ENCODE measurements around the gene PDIA6. TPM values are rescaled to one million over a fixed set of nuclear protein-coding genes. Genes with fewer than 3 reads are reported as not detected.
A peak's percentile ranks its signal among the peaks of the same experiment; 100 is the strongest.

The PDIA6 gene
- total and polyA plus RNA-seq, 2 of the 4 experiments (the other 2 are of a cell fraction), result 204 to 349 TPM

GRCh38 chr2:10832203-10832936 is 19.8 kb upstream of the PDIA6 start:
- Histone ChIP-seq H3K9ac (ENCODE audit: low read depth, low read length) (no peak overlapping the region), H3K14ac (replicated peaks; ENCODE audit: low read depth, low read length) (no peak overlapping the region), H2BK120ac (ENCODE audit: low read depth, low read length) (no peak overlapping the region), H3K4me1 (ENCODE audit: control insufficient read depth, insufficient read depth, low read length) (no peaks in the 10 kb centered on the region), H3K9me1 (ENCODE audit: insufficient read depth, low read length) (no peaks in the 10 kb centered on the region), H4K91ac (ENCODE audit: insufficient read depth, low read depth, low read length) (no peak overlapping the region), H2AK9ac (replicated peaks; ENCODE audit: low read depth, low read length, poor library complexity) (peak overlapping the region; percentile 69), H2BK20ac (ENCODE audit: low read depth, low read length) (no peak overlapping the region), H4K8ac (ENCODE audit: low read depth in 2 of 2, low read length in 2 of 2) (no peak overlapping the region), H3K23ac (ENCODE audit: low read depth, low read length) (no peak overlapping the region), H3K27me3 (ENCODE audit: control insufficient read depth, insufficient read depth, low read length) (peaks cover 34% of the 10 kb centered on the region), H3K56ac (ENCODE audit: extremely low read depth, insufficient read depth, low read length) (no peak overlapping the region), H4K20me1 (ENCODE audit: insufficient read depth, low read length) (no peaks in the 10 kb centered on the region), H3K79me1 (ENCODE audit: low read depth in 1 of 2, low read length in 2 of 2) (no peaks in the 10 kb centered on the region), H3K4ac (ENCODE audit: low read depth, low read length) (no peak overlapping the region), H4K5ac (ENCODE audit: low read depth, low read length) (no peak overlapping the region), H3K36me3 (ENCODE audit: control insufficient read depth, insufficient read depth, low read length) (no peaks in the 10 kb centered on the region), H3K4me3 (ENCODE audit: insufficient read depth, low read depth, low read length) (no peak overlapping the region), H3K18ac (ENCODE audit: low read depth, low read length) (no peak overlapping the region), H2AFZ (replicated peaks; ENCODE audit: low read length, poor library complexity) (peak overlapping the region; percentile 85), H3K9me3 (ENCODE audit: control insufficient read depth, insufficient read depth, low read length) (no peaks in the 10 kb centered on the region), H3K27ac (ENCODE audit: insufficient read depth, low read length) (no peak overlapping the region), H2AK5ac (ENCODE audit: low read depth, low read length) (no peak overlapping the region), H2BK15ac (ENCODE audit: low read depth, low read length) (no peak overlapping the region), H3K4me2 (ENCODE audit: low read depth, low read length) (no peak overlapping the region; the same call in 1 of the 2 replicates), H2BK5ac (ENCODE audit: low read depth, low read length, poor library complexity, severe bottlenecking) (no peak overlapping the region)
- CTCF ChIA-PET, result interaction anchor here (0.5 to 2.6 kb wide), 17 partner anchors 9 to 751 kb away, joined by 3 to 35 read pairs (median 5); partner anchors contain the start of gene PDIA6
- in situ Hi-C loops (cut with MboI; ENCODE audit: low sequenced_read_pairs), result loop anchor here (10.0 kb wide), 2 partner anchors 612 to 752 kb away; no protein-coding TSS in a partner anchor
- ATAC-seq (ENCODE audit: low read depth) (peak; percentile 94), DNase-seq (peak; percentile 77)
- dilution Hi-C loops (cut with HindIII; ENCODE audit: low sequenced_read_pairs, unreplicated experiment), result no loop called here
- 40% methylated on average over 2 of the region's 30 CpGs; no CpG with 5 or more reads in 1 of the 2 experiments for WGBS, 2 experiments (ENCODE audit: extremely low coverage in 2 of 2, insufficient read length in 1 of 2)
- intact Hi-C loops (cut with micrococcal nuclease), result loop anchor here (1.0 to 10.0 kb wide), 5 partner anchors 68 to 752 kb away; partner anchors contain the start of gene KCNF1
- BruUV-seq (replicated peaks), result no TSS peak
- POLR2A ChIA-PET (ENCODE audit: unreplicated experiment), result no interaction called here
- TF ChIP-seq FOS (IDR thresholded peaks at IDR 0.05; ENCODE audit: low read depth, low read length) (no peak), USF2 (IDR thresholded peaks at IDR 0.05; ENCODE audit: low read depth, low read length) (no peak), BHLHE40 (IDR thresholded peaks at IDR 0.05; ENCODE audit: low read depth, low read length) (peak; percentile 35; the same call in 1 of the 2 replicates), RCOR1 (IDR thresholded peaks at IDR 0.05; ENCODE audit: insufficient replicate concordance, low read length) (no peak), MAZ (IDR thresholded peaks at IDR 0.05; ENCODE audit: borderline replicate concordance, low read depth, low read length) (peak; percentile 30; the same call in 1 of the 2 replicates), NFE2L2 (IDR thresholded peaks at IDR 0.05; ENCODE audit: low read depth, low read length) (no peak), MAFK (IDR thresholded peaks at IDR 0.05; ENCODE audit: low read depth, low read length) (no peak), CTCF (conservative IDR thresholded peaks at IDR 0.05; ENCODE audit: low read depth, low read length) (peak; percentile 97), RAD21 (IDR thresholded peaks at IDR 0.05; ENCODE audit: low read length) (peak; percentile 98), CHD1 (IDR thresholded peaks at IDR 0.05; ENCODE audit: low read depth, low read length) (no peak), CEBPB (IDR thresholded peaks at IDR 0.05; ENCODE audit: low read depth, low read length) (no peak), RFX5 (IDR thresholded peaks at IDR 0.05; ENCODE audit: low read depth, low read length) (no peak), POLR2A (IDR thresholded peaks at IDR 0.05; ENCODE audit: low read depth, low read length) (no peak), ELK1 (IDR thresholded peaks at IDR 0.05; ENCODE audit: borderline replicate concordance, low read depth, low read length) (no peak), SMC3 (IDR thresholded peaks at IDR 0.05; ENCODE audit: low read depth, low read length) (peak; percentile 94)
